ENCODE measurements around the gene FCRL5. TPM values are rescaled to one million over a fixed set of nuclear protein-coding genes. Genes with fewer than 3 reads are reported as not detected.

Gene FCRL5
- total RNA-seq, 4 donors from 2014 or later: not detected

- 66% methylated on average over 2 of the region's 2 CpGs for WGBS
Measured at GRCh38 chr1:157482717-157483116, 69.6 kb downstream of the FCRL5 start.

DNA sequence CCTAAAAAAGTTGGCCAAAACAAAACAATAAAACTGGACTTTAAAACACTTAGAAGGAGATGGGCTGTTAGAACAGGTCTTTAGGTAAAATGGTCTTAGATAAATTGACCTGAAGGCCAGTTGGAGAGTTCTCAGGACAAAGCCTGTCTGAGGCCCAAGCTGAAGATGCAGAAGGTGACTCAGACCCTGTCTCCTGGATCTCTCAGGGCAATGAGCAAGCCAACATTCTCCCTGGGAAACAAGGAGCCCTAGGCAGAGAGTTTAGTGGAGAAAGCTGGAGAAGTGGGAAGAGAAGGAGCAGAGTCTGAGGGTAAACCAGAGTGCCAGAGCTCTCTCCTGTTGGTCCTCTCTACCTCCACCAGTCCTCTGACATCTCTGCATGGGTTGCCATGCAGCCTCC is 70.1 kb downstream of the FCRL5 start:
- Histone ChIP-seq H3K27me3 (no peaks in the 10 kb centered on the region), H3K27ac (no peak overlapping the region), H3K4me1 (no peaks in the 10 kb centered on the region), H3K36me3 (no peaks in the 10 kb centered on the region), H3K9me3 (no peaks in the 10 kb centered on the region), H3K4me3 (no peak overlapping the region)
- TF ChIP-seq POLR2AphosphoS5 (IDR thresholded peaks at IDR 0.05) (no peak), POLR2A (IDR thresholded peaks at IDR 0.05) (no peak), CTCF (IDR thresholded peaks at IDR 0.05) (no peak), EP300 (IDR thresholded peaks at IDR 0.05) (no peak)
- no peak for DNase-seq (ENCODE audit: low spot score in 2 of 2)

More at GRCh38 chr1:157482717-157483116, 69.6 kb downstream of the FCRL5 start:
- TF ChIP-seq EP300 (IDR thresholded peaks at IDR 0.05): no peak
- TF ChIP-seq POLR2AphosphoS5 (IDR thresholded peaks at IDR 0.05): no peak
- TF ChIP-seq CTCF (IDR thresholded peaks at IDR 0.05): no peak
- no peak for TF ChIP-seq POLR2A (IDR thresholded peaks at IDR 0.05)
- Histone ChIP-seq H3K9me3 (no peaks in the 10 kb centered on the region), H3K27me3 (no peaks in the 10 kb centered on the region), H3K4me3 (no peak overlapping the region), H3K36me3 (no peaks in the 10 kb centered on the region), H3K27ac (no peak overlapping the region), H3K4me1 (no peaks in the 10 kb centered on the region)
- no peak for DNase-seq (ENCODE audit: low spot score in 2 of 2)

- no peaks in the 10 kb centered on the region for H3K4me1 ChIP-seq
- DNase-seq (ENCODE audit: low spot score in 2 of 2): no peak
- no peak overlapping the region for H3K27ac ChIP-seq
- H3K9me3 ChIP-seq: no peaks in the 10 kb centered on the region
- H3K27me3 ChIP-seq: no peaks in the 10 kb centered on the region
- H3K36me3 ChIP-seq: no peaks in the 10 kb centered on the region
- TF ChIP-seq POLR2AphosphoS5 (IDR thresholded peaks at IDR 0.05) (no peak), EP300 (IDR thresholded peaks at IDR 0.05) (no peak), CTCF (IDR thresholded peaks at IDR 0.05) (no peak), POLR2A (IDR thresholded peaks at IDR 0.05) (no peak)
- H3K4me3 ChIP-seq: no peak overlapping the region
Measured at GRCh38 chr1:157478030-157478429, 74.3 kb downstream of the FCRL5 start.

- H3K9me3 ChIP-seq: no peaks in the 10 kb centered on the region
- DNase-seq (ENCODE audit: low spot score in 2 of 2): no peak
- H3K4me3 ChIP-seq: no peak overlapping the region
- TF ChIP-seq EP300 (IDR thresholded peaks at IDR 0.05) (no peak), POLR2A (IDR thresholded peaks at IDR 0.05) (no peak)
- H3K36me3 ChIP-seq: no peaks in the 10 kb centered on the region
- no peak overlapping the region for H3K27ac ChIP-seq
- H3K4me1 ChIP-seq: no peaks in the 10 kb centered on the region
- no peaks in the 10 kb centered on the region for H3K27me3 ChIP-seq
- 84% methylated on average over 4 of the region's 4 CpGs for WGBS
Measured at GRCh38 chr1:157477419-157477818, 74.9 kb downstream of the FCRL5 start.

DNA sequence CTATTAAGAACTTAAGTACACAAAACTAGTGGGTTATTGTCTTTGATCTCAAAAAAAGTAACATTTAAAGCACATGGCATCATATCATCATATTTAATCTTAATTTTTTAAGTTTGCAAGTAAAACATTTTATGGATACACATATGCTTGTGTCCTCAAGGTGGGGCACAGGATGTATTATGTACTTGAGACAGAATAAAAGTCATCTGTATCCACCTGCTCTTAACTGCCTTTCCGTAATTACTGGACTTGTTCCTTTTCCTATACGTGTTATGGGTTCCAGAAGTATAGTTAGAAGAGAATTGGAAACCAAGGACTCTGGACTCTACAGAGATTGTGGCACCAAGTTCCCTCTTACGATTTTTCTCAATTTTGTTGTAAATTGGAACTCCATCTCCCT is 79.4 kb downstream of the FCRL5 start:
- 69% methylated on average over 3 of the region's 3 CpGs for WGBS
- Histone ChIP-seq H3K36me3 (no peaks in the 10 kb centered on the region), H3K4me1 (no peaks in the 10 kb centered on the region), H3K4me3 (no peak overlapping the region), H3K27me3 (no peaks in the 10 kb centered on the region), H3K9me3 (no peaks in the 10 kb centered on the region), H3K27ac (no peak overlapping the region)
- TF ChIP-seq POLR2A (IDR thresholded peaks at IDR 0.05): no peak
- TF ChIP-seq POLR2AphosphoS5 (IDR thresholded peaks at IDR 0.05): no peak
- TF ChIP-seq EP300 (IDR thresholded peaks at IDR 0.05): no peak
- no peak for TF ChIP-seq CTCF (IDR thresholded peaks at IDR 0.05)
- no peak for DNase-seq (ENCODE audit: low spot score in 2 of 2)

DNA sequence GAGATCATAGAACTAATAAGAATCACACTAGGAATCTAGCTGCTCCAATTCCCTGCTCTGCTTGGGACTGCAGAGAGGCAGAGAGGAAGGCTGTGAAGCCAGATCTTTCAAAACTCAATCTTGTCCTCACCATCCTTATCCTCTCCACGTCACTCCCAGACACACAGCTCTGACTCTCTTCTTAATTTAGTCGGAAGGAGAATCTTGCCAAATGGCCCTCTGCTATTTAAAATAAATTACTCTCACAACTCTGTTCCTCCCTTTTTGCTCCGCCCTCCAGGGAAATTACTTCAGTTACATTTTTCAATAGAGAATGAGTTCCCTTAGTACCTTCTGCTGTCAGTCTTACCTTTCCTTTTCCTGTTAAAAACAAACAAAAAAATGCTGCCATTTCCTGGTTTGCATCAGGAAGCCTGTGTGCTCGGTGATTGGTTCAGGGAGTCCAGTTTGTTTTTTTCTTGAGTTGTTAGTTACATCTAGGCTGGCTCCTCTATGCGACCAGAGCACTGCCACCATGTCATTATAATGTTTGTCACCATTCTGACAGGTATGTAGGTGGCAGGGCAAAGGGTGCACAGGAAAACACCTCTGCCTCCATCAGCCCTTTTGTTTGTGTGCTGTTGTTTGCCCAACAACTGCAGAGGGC is 80.1 kb downstream of the FCRL5 start:
- Histone ChIP-seq H3K4me3 (no peak overlapping the region), H3K27me3 (no peaks in the 10 kb centered on the region), H3K36me3 (no peaks in the 10 kb centered on the region), H3K27ac (no peak overlapping the region), H3K4me1 (no peaks in the 10 kb centered on the region), H3K9me3 (no peaks in the 10 kb centered on the region)
- DNase-seq (ENCODE audit: low spot score in 2 of 2): no peak
- TF ChIP-seq POLR2AphosphoS5 (IDR thresholded peaks at IDR 0.05) (no peak), EP300 (IDR thresholded peaks at IDR 0.05) (no peak), CTCF (IDR thresholded peaks at IDR 0.05) (no peak), POLR2A (IDR thresholded peaks at IDR 0.05) (no peak)
- WGBS: 21% methylated on average over 5 of the region's 5 CpGs
